Neural cell (in vitro differentiated cells): Measurements from ENCODE around the gene UQCRC1.

Experiments used
- CTCF ChIP-seq: fragments of 450-650 bp; IDR thresholded peaks from 2 replicates; pipeline ENCODE4 v1.5.1; 2014; ENCODE audit warnings: antibody characterized with exemption, mild to moderate bottlenecking, moderate library complexity; ENCODE audit not compliant: poor library complexity, severe bottlenecking
- EZH2 ChIP-seq: fragments of 200-600, 300-800 bp; shearing (Covaris generic), sonication (generic); IDR thresholded peaks from 2 replicates; pipeline ENCODE4 v1.6.1; 2014; ENCODE audit warnings: antibody characterized with exemption, low read length, borderline replicate concordance, mild to moderate bottlenecking; ENCODE audit not compliant: insufficient read depth, poor library complexity, severe bottlenecking
- POLR2AphosphoS5 ChIP-seq: IDR thresholded peaks from 2 replicates; pipeline ENCODE4 v1.6.1; 2012
- TAF1 ChIP-seq: IDR thresholded peaks from 2 replicates; pipeline ENCODE4 v1.6.1; 2012; ENCODE audit warnings: low read depth

- TF ChIP-seq TAF1, result no peak
- TF ChIP-seq CTCF, result no peak
- TF ChIP-seq EZH2, result no peak
- no peak for TF ChIP-seq POLR2AphosphoS5
Measured at GRCh38 chr3:48563382-48563918, 46.0 kb downstream of the UQCRC1 start, which contains the start of gene UCN2.
